ENCODE measurements around the gene AMPD3. TPM values are rescaled to one million over a fixed set of nuclear protein-coding genes. Genes with fewer than 3 reads are reported as not detected.

AMPD3 gene
- polyA plus RNA-seq, 1 of the 3 experiments (the other 2 are of a cell fraction) = 1.7 TPM

DNA sequence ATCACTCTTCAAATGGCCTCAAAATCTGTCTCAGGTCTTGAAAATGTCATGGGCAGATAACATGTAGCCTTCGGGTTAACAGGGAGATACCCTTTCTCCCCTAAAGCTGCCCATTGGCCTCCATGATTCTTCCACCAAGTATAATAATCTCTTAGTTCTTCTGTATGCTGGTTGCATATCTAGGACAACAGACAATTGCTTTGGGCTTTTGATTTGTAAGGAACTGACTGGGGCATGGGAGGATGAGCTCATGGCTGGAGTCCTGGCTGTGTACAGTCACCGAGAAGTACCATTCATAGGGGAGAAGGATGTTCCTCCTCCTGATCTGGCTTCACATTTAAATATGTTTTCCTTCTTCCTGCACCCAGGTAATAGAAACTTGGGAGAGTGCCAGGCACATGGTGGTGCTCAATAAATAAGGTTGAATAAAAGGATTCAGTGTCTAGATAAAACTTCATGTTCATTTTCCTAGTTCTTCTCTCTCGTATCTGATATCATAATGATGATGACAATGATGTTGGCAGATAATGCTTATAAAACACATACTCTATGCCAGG lies 2.8 kb upstream of the AMPD3 start:
- 95% methylated on average over 3 of the region's 3 CpGs for WGBS (ENCODE audit: low lambda C conversion rate)
- H2AFZ ChIP-seq (ENCODE audit: low read depth) = no peak overlapping the region
- ChIA-PET POLR2A (no interaction called here), CTCF (interaction anchor here (1.1 to 2.2 kb wide), 3 partner anchors 9 to 170 kb away, joined by 3 to 5 read pairs (median 3); no protein-coding TSS in a partner anchor)
- no peaks in the 10 kb centered on the region for H3F3A ChIP-seq (replicated peaks; ENCODE audit: insufficient read depth)
- no peaks in the 10 kb centered on the region for H3K9me2 ChIP-seq
- H3K4me1 ChIP-seq (ENCODE audit: control insufficient read depth in 1 of 2, insufficient read depth in 2 of 2, low read depth in 1 of 2, low read length in 1 of 2) = peaks cover 12 to 25% of the 10 kb centered on the region in 2 experiments; a peak in 3 of 4 replicates
- no peak for DNase-seq
- no peak overlapping the region for H3K27ac ChIP-seq (ENCODE audit: low read depth in 2 of 2, low read length in 1 of 2)
- no peaks in the 10 kb centered on the region for H3K36me3 ChIP-seq (replicated peaks in 1 of 2; ENCODE audit: control insufficient read depth in 1 of 2, insufficient read depth in 2 of 2, low read length in 1 of 2)
- no peak overlapping the region for H3K9ac ChIP-seq
- no peaks in the 10 kb centered on the region for H4K20me1 ChIP-seq (ENCODE audit: insufficient read depth)
- H3K9me3 ChIP-seq = no peaks in the 10 kb centered on the region
- H3K27me3 ChIP-seq (ENCODE audit: insufficient read depth) = no peaks in the 10 kb centered on the region
- H3K4me2 ChIP-seq = no peak overlapping the region
- H3K4me3 ChIP-seq (ENCODE audit: low read depth in 2 of 2, low read length in 1 of 2) = no peak overlapping the region
- TF ChIP-seq TAF1 (IDR thresholded peaks at IDR 0.05; ENCODE audit: borderline replicate concordance, low read depth, low read length) (no peak), EP300 (IDR thresholded peaks at IDR 0.05; ENCODE audit: borderline replicate concordance in 1 of 2, low read depth in 1 of 2, low read length in 1 of 2) (no peak), MAX (IDR thresholded peaks at IDR 0.05; ENCODE audit: low read depth) (no peak), FOSL2 (IDR thresholded peaks at IDR 0.05; ENCODE audit: borderline replicate concordance, low read depth) (no peak), TCF12 (IDR thresholded peaks at IDR 0.05) (no peak), CHD2 (IDR thresholded peaks at IDR 0.05; ENCODE audit: low read length, partially characterized antibody) (no peak), SMC3 (IDR thresholded peaks at IDR 0.05; ENCODE audit: low read depth, low read length) (no peak), RFX5 (IDR thresholded peaks at IDR 0.05; ENCODE audit: low read length) (no peak), SIN3A (IDR thresholded peaks at IDR 0.05; ENCODE audit: borderline replicate concordance, low read depth, low read length) (no peak), ELF1 (IDR thresholded peaks at IDR 0.05) (no peak), MXI1 (IDR thresholded peaks at IDR 0.05; ENCODE audit: low read depth, low read length) (no peak), JUND (IDR thresholded peaks at IDR 0.05) (no peak), TEAD4 (IDR thresholded peaks at IDR 0.05; ENCODE audit: borderline replicate concordance, insufficient read depth) (no peak), FOXM1 (IDR thresholded peaks at IDR 0.05; ENCODE audit: low read depth) (no peak), USF1 (IDR thresholded peaks at IDR 0.05; ENCODE audit: borderline replicate concordance, low read depth) (no peak), RAD21 (IDR thresholded peaks at IDR 0.05; ENCODE audit: low read length) (no peak)
- TF ChIP-seq, protein P1, sequence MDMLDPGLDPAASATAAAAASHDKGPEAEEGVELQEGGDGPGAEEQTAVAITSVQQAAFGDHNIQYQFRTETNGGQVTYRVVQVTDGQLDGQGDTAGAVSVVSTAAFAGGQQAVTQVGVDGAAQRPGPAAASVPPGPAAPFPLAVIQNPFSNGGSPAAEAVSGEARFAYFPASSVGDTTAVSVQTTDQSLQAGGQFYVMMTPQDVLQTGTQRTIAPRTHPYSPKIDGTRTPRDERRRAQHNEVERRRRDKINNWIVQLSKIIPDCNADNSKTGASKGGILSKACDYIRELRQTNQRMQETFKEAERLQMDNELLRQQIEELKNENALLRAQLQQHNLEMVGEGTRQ (IDR thresholded peaks at IDR 0.05; ENCODE audit: borderline replicate concordance, low read depth, low read length) = no peak
- TF ChIP-seq, protein P2, sequence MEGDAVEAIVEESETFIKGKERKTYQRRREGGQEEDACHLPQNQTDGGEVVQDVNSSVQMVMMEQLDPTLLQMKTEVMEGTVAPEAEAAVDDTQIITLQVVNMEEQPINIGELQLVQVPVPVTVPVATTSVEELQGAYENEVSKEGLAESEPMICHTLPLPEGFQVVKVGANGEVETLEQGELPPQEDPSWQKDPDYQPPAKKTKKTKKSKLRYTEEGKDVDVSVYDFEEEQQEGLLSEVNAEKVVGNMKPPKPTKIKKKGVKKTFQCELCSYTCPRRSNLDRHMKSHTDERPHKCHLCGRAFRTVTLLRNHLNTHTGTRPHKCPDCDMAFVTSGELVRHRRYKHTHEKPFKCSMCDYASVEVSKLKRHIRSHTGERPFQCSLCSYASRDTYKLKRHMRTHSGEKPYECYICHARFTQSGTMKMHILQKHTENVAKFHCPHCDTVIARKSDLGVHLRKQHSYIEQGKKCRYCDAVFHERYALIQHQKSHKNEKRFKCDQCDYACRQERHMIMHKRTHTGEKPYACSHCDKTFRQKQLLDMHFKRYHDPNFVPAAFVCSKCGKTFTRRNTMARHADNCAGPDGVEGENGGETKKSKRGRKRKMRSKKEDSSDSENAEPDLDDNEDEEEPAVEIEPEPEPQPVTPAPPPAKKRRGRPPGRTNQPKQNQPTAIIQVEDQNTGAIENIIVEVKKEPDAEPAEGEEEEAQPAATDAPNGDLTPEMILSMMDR (IDR thresholded peaks at IDR 0.05) = no peak
- TF ChIP-seq, protein P3, sequence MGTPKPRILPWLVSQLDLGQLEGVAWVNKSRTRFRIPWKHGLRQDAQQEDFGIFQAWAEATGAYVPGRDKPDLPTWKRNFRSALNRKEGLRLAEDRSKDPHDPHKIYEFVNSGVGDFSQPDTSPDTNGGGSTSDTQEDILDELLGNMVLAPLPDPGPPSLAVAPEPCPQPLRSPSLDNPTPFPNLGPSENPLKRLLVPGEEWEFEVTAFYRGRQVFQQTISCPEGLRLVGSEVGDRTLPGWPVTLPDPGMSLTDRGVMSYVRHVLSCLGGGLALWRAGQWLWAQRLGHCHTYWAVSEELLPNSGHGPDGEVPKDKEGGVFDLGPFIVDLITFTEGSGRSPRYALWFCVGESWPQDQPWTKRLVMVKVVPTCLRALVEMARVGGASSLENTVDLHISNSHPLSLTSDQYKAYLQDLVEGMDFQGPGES (IDR thresholded peaks at IDR 0.05; ENCODE audit: low read depth, low read length) = no peak
- no peaks in the 10 kb centered on the region for H3K79me2 ChIP-seq (ENCODE audit: insufficient read depth)
